HepG2 (cell line): ENCODE data around the gene C20orf204. TPM values are rescaled to one million over a fixed set of nuclear protein-coding genes. Genes with fewer than 3 reads are reported as not detected.
A peak's percentile ranks its signal among the peaks of the same experiment; 100 is the strongest.

ENCODE experiments used
- CCAR2 ChIP-seq: fragments of 200-400 bp; formaldehyde crosslinking; optimal IDR thresholded peaks from 2 replicates; pipeline ENCODE3; 2018; ENCODE audit warnings: low read depth, mild to moderate bottlenecking, low read length, moderate library complexity
- DR1 ChIP-seq: sonication (generic); formaldehyde crosslinking; IDR thresholded peaks from 2 replicates; pipeline ENCODE4 v1.8.0; 2021; ENCODE audit warnings: mild to moderate bottlenecking, missing genetic modification reagents, inconsistent platforms
- GATAD1 ChIP-seq: IDR thresholded peaks from 2 replicates; pipeline ENCODE4 v1.6.1; 2016; ENCODE audit warnings: missing genetic modification reagents, missing compliant biosample characterization
- HMGXB3 ChIP-seq: sonication (generic); formaldehyde crosslinking; IDR thresholded peaks from 2 replicates; pipeline ENCODE4 v1.4.0; 2020; ENCODE audit warnings: missing genetic modification reagents, borderline replicate concordance
- NRL ChIP-seq: sonication (generic); formaldehyde crosslinking; IDR thresholded peaks from 2 replicates; pipeline ENCODE4 v1.5.0; 2020; ENCODE audit warnings: missing genetic modification reagents, mild to moderate bottlenecking, moderate library complexity, borderline replicate concordance
- POLR2A ChIP-seq, 2 experiments: IDR thresholded peaks; 2 replicates each; pipeline ENCODE4 v1.6.1; 2011; ENCODE audit warnings: low read depth in 2 of 2, low read length in 2 of 2, mild to moderate bottlenecking in 1 of 2, moderate library complexity in 1 of 2; ENCODE audit not compliant: insufficient read depth in 1 of 2
- SRY ChIP-seq: sonication (generic); formaldehyde crosslinking; IDR thresholded peaks from 2 replicates; pipeline ENCODE4 v1.8.0; 2022; ENCODE audit warnings: mild to moderate bottlenecking, missing genetic modification reagents
- SSRP1 ChIP-seq: IDR thresholded peaks from 2 replicates; pipeline ENCODE4 v1.6.1; 2016; ENCODE audit warnings: control low read depth
- TFDP1 ChIP-seq: IDR thresholded peaks from 2 replicates; pipeline ENCODE4 v1.6.1; 2016; ENCODE audit warnings: missing compliant biosample characterization, missing genetic modification reagents, borderline replicate concordance
- THAP11 ChIP-seq: IDR thresholded peaks from 2 replicates; pipeline ENCODE4 v1.6.1; 2016; ENCODE audit warnings: missing biosample characterization, missing genetic modification reagents
- YEATS4 ChIP-seq: sonication (generic); formaldehyde crosslinking; IDR thresholded peaks from 2 replicates; pipeline ENCODE4 v1.4.0; 2020; ENCODE audit warnings: missing genetic modification reagents, borderline replicate concordance
- ZBTB2 ChIP-seq: sonication (generic); formaldehyde crosslinking; IDR thresholded peaks from 2 replicates; pipeline ENCODE4 v1.8.0; 2022; ENCODE audit warnings: low read depth, missing genetic modification reagents
- ZNF142 ChIP-seq: sonication (generic); formaldehyde crosslinking; IDR thresholded peaks from 2 replicates; pipeline ENCODE4 v1.4.0; 2020; ENCODE audit warnings: missing genetic modification reagents
- ZNF225 ChIP-seq: sonication (generic); formaldehyde crosslinking; IDR thresholded peaks from 2 replicates; pipeline ENCODE4 v1.4.0; 2020; ENCODE audit warnings: mild to moderate bottlenecking, missing genetic modification reagents
- ZNF333 ChIP-seq: sonication (generic); formaldehyde crosslinking; IDR thresholded peaks from 2 replicates; pipeline ENCODE4 v1.4.0; 2020; ENCODE audit warnings: mild to moderate bottlenecking, missing genetic modification reagents, borderline replicate concordance
- ZNF501 ChIP-seq: sonication (generic); formaldehyde crosslinking; IDR thresholded peaks from 2 replicates; pipeline ENCODE4 v1.5.1; 2020; ENCODE audit warnings: mild to moderate bottlenecking, moderate library complexity, missing genetic modification reagents
- polyA plus RNA-seq, 8 experiments: library from polyadenylated mRNA; depleted of rRNA in 3 of 8; stranded (reverse) in 7 of 8; unstranded in 1 of 8; fragments of >200 nt; fragmentation: Illumina TruSeq in 4 of 8; extraction: Trizol in 4 of 8; gene quantifications; 2 replicates each; pipeline versions ENCODE4 v1.2.1 to v1.2.3, GENCODE V29; 2011 to 2016; ENCODE audit warnings: low read depth in 4 of 8, missing spikeins in 1 of 8, mixed read lengths in 1 of 8; ENCODE audit not compliant: insufficient read depth in 1 of 8
- total RNA-seq, 5 experiments: library from RNA; depleted of rRNA; stranded (reverse); fragments of >200 nt; fragmentation: Illumina TruSeq; extraction: Trizol; gene quantifications; 2 replicates each; pipeline ENCODE4 v1.2.3, GENCODE V29; 2016; ENCODE audit warnings: low read depth in 1 of 5

C20orf204 gene
- total and polyA plus RNA-seq, 2 of the 13 experiments (the other 11 are each of a cell fraction or from before 2014, with no cell fraction given), result 22.1 to 80.0 TPM

- TF ChIP-seq THAP11 (CRISPR knock-in tag) (peak; percentile 18; the same call in 1 of the 2 replicates), ZBTB2 (CRISPR knock-in tag) (peak; percentile 49; the same call in 1 of the 2 replicates), CCAR2 (no peak), SSRP1 (CRISPR knock-in tag) (no peak), GATAD1 (CRISPR knock-in tag) (no peak; the same call in 1 of the 2 replicates), SRY (no peak; the same call in 1 of the 2 replicates), DR1 (no peak; the same call in 1 of the 2 replicates), NRL (CRISPR knock-in tag) (0 out of 2 replicates have a peak, but pooled peaks have one; percentile 18), TFDP1 (CRISPR knock-in tag) (peak; percentile 58; the same call in 1 of the 2 replicates), ZNF225 (CRISPR knock-in tag) (no peak), POLR2A (IDR thresholded peaks at IDR 0.05; ENCODE audit: insufficient read depth in 1 of 2, low read depth in 2 of 2, low read length in 2 of 2) (0 out of 4 replicates have a peak, but pooled peaks of 1 of the 2 experiments have one; percentile 32), YEATS4 (no peak; the same call in 1 of the 2 replicates), ZNF142 (CRISPR knock-in tag) (peak; percentile 97), ZNF333 (CRISPR knock-in tag) (no peak), HMGXB3 (CRISPR knock-in tag) (no peak), ZNF501 (CRISPR knock-in tag) (no peak)
These were observed 13.3 kb downstream of the C20orf204 start, which contains the start of gene SOX18 (continued) for GRCh38 chr20:64049060-64049877.
